Mucosa of stomach (tissue), 1 donor: ENCODE measurements around the gene ANKMY2.
"Not testable (repeated sequence)": the region's sequence is repeated elsewhere in the genome, so short reads cannot be mapped to it uniquely, and the experiment has no call there.

Experiments used
- H3K27me3 ChIP-seq: one replicate; pipeline ENCODE4 v1.7.0; 2013; ENCODE audit warnings: mild to moderate bottlenecking, low read length; ENCODE audit not compliant: control insufficient read depth, insufficient read depth
- H3K36me3 ChIP-seq: one replicate; pipeline ENCODE4 v1.7.0; 2013; ENCODE audit warnings: low read length; ENCODE audit not compliant: control insufficient read depth, insufficient read depth
- H3K4me1 ChIP-seq: one replicate; pipeline ENCODE4 v1.7.0; 2013; ENCODE audit warnings: mild to moderate bottlenecking, low read length; ENCODE audit not compliant: control insufficient read depth, insufficient read depth
- H3K4me3 ChIP-seq: one replicate; pipeline ENCODE4 v1.7.0; 2013; ENCODE audit warnings: low read length
- H3K9ac ChIP-seq: one replicate; pipeline ENCODE4 v1.7.0; 2013; ENCODE audit warnings: mild to moderate bottlenecking, low read length, moderate library complexity
- H3K9me3 ChIP-seq: one replicate; pipeline ENCODE4 v1.7.0; 2013; ENCODE audit warnings: mild to moderate bottlenecking, low read length, moderate library complexity; ENCODE audit not compliant: control insufficient read depth
- donor health status: Pancreatic carcinoma.

The ANKMY2 gene

DNA sequence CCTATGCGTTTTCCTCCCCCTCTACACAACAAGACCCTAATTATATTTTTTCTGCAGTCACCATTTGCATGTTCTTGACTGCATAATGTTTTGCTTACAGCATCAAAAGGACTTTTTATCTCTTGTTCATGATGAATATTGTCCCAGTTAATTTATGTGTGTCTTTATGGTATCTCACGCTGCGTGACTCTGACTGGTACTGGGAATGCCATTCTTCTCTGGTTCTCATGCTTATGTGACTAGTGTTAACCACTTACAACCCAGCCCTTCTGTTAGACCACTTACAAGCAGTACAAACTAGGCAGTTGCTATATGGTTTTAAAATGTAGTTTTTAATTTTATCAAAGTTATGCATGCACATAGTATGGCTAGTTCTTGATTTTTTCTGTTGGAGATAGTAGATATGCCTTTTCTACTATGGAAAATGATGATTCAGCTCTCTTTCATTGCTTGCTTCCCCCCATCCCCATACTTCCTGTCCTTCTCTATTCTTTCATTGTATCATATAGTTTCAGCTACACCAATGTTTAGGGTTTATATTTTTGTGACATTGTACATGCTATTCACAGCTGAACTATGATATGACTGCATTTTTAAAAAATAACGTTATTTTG lies 25.3 kb upstream of the ANKMY2 start:
- no peak overlapping the region for H3K9ac ChIP-seq
- H3K4me1 ChIP-seq, result peaks cover 13% of the 10 kb centered on the region
- no peaks in the 10 kb centered on the region for H3K27me3 ChIP-seq
- H3K9me3 ChIP-seq, result no peaks in the 10 kb centered on the region
- H3K4me3 ChIP-seq, result no peak overlapping the region
- no peaks in the 10 kb centered on the region for H3K36me3 ChIP-seq

DNA sequence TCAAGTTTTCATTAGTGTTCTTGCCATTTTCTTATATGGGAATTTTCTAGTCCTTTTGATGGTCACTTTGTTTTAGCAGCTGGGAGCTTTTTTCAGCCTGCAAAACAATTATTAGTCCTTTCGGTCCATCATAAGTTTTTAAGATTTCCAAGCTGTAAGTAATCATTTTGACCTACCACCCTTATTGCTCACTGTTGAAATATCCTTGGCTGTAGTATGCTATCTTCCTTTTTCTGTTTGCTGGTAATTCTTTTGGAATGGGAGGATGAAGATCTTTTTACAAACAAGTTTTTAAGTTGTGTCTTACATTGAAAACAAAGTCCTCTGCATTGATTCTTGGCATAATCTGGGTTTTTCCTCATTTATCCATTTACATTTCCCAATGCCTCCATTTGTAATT lies 24.5 kb upstream of the ANKMY2 start:
- H3K9me3 ChIP-seq, result no peaks in the 10 kb centered on the region
- H3K4me1 ChIP-seq, result peaks cover 13% of the 10 kb centered on the region
- H3K27me3 ChIP-seq, result no peaks in the 10 kb centered on the region
- H3K9ac ChIP-seq, result no peak overlapping the region
- no peaks in the 10 kb centered on the region for H3K36me3 ChIP-seq
- no peak overlapping the region for H3K4me3 ChIP-seq

DNA sequence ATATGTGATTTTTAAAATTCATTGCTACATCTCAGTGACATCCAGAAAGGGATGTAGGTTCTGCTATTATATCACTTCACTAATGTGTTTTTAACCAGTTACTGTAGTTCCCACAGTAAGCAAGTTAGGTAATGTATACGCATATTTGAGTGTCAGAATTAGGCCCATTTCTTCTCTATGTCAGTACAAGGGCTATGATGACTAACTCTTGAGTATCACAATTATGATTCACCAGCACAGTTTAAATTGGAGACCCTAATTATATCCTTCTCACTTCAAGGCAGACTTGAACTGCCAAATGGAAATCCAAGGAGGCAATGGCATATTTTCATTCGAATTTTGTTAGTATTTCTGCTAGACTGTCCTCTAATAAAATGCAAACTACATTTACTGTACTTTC lies 24.0 kb upstream of the ANKMY2 start:
- Histone ChIP-seq H3K9ac (no peak overlapping the region), H3K9me3 (no peaks in the 10 kb centered on the region), H3K4me1 (peaks cover 13% of the 10 kb centered on the region), H3K4me3 (no peak overlapping the region), H3K36me3 (no peaks in the 10 kb centered on the region), H3K27me3 (no peaks in the 10 kb centered on the region)

DNA sequence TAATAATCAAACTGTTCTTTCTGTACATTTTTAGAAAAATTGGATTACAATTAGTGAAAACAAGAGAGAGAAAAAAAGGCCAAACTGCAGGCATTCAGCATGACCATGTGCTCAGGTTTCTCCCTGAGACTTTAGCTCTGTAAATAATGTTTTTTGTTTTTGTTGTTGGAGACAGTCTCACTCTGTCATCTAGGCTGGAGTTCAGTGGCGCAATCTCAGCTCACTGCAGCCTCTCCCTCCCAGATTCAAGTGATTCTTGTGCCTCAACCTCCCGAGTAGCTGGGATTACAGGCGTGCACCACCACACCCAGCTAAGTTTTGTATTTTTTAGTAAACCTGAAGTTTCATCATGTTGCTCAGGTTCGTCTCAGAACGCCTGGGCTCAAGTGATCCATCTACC lies 23.4 kb upstream of the ANKMY2 start:
- H3K9me3 ChIP-seq, result no peaks in the 10 kb centered on the region
- H3K4me1 ChIP-seq, result peaks cover 13% of the 10 kb centered on the region
- no peak overlapping the region for H3K4me3 ChIP-seq
- H3K27me3 ChIP-seq, result no peaks in the 10 kb centered on the region
- H3K9ac ChIP-seq, result no peak overlapping the region
- no peaks in the 10 kb centered on the region for H3K36me3 ChIP-seq

DNA sequence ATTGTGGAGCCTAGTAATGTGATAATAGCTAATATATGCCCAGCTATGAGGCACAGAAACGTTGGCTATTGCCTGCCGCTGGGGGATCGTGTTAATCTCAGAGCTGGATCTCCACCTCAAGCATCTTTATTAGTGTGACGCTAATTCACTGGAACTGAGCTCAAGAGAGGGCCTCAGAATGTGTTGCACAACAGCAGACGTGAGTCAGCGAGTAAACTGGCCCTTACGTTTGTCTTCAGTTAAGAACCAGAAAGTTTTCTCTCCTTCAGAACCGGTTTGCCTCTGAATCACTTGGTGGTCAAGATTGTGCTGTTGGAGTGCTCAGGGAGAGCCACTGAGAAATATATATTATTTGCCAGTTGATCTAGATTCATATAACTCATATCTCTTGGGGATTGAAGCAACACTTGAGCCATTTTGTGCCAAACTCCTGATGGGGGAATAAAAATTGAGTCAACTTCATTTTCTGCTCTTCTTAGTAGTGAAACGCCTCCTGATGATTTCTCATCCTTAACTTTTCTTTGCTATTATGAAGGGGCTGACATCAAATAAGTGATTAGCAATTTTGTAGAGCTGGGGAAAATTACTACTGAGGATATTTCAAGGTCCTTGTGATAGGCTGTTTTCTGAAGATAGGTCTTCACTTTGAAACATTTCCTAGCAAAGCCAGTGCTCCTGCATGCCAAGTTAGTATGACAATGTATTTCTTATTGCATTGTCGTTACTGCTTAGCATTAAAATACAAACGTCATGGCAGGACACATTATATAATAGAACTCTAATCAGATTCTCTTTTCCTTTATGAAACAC lies 22.7 kb upstream of the ANKMY2 start:
- Histone ChIP-seq H3K36me3 (no peaks in the 10 kb centered on the region), H3K4me1 (peaks cover 13% of the 10 kb centered on the region), H3K4me3 (no peak overlapping the region), H3K9me3 (no peaks in the 10 kb centered on the region), H3K27me3 (no peaks in the 10 kb centered on the region), H3K9ac (no peak overlapping the region)

DNA sequence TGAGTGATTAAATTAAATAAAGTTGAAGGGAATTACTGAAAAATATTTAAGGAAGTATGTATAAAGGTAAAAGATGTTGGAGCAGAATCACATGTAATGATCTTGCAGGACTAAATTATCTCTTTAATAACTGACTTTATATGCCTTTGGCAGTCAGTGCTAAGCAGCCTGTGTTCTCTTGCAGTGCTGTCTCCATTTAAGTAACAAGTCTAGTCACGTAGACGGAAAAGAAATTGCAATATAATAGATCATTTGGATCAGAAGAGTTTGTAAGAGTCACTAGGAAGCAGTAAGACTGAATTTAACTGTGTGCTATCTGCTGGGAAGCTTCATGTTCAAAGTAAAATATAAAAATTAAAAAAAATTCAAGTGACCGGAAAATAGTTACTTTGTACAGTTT lies 21.8 kb upstream of the ANKMY2 start:
- Histone ChIP-seq H3K36me3 (no peaks in the 10 kb centered on the region), H3K9me3 (no peaks in the 10 kb centered on the region), H3K27me3 (no peaks in the 10 kb centered on the region), H3K4me3 (no peak overlapping the region), H3K9ac (no peak overlapping the region), H3K4me1 (peaks cover 13% of the 10 kb centered on the region)

DNA sequence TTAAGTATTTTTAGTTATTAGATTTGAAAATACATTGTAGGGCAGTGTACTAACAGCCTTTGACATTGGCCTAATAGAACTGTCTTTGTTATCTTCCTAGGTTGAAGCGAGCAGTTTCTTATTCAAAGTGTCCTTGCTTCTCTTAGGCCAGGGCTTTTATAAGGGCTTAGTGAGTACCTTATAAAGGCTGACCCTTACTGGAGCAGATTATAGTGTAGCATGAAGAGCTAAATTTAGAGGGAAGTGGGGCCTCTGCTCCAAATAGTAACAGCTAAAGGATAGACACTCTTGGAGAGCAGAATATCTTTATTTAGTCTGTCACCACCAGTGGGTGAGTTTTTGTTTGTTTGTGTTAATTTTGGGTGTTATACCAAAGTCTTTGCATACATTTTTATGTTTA lies 16.4 kb upstream of the ANKMY2 start:
- Histone ChIP-seq H3K9me3 (no peaks in the 10 kb centered on the region), H3K27me3 (no peaks in the 10 kb centered on the region), H3K4me1 (peaks cover 9% of the 10 kb centered on the region), H3K9ac (no peak overlapping the region), H3K36me3 (no peaks in the 10 kb centered on the region), H3K4me3 (no peak overlapping the region)

DNA sequence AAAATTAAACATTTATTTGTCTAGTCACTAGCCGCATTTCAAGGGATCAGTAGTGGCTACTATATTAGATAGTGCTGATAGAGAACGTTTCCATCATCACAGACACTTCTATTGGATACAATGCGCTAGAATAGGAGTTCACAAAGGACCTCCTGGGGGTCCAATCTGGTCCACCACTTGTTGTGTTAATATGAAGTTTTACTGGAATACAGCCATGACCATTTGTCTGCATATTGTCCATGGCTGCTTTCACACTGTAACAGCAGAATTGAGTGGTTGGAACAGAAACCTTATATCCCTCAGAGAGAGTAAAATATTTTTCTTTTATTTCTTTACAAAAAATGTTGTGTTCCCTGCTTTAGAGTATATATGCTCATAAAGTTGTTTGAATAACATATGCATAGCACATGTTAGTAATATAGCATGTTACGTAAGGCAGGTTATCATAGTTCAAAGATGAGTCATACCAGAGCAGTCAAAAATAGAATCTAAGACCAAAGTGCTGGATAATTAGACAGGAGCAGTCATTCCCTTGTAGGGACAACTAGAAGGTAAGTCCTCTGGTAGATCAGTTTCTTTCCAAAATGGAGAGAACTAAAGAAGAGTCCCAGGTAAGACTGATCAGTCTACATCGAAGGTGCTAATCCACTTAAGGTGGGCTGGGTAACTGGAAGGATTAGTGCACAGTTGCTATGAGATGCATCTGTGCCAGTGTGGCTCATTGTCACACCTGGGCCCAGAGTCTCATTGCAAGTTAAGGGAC lies 15.3 kb upstream of the ANKMY2 start:
- no peaks in the 10 kb centered on the region for H3K36me3 ChIP-seq
- peaks cover 9% of the 10 kb centered on the region for H3K4me1 ChIP-seq
- no peak overlapping the region for H3K9ac ChIP-seq
- H3K4me3 ChIP-seq, result no peak overlapping the region
- H3K9me3 ChIP-seq, result no peaks in the 10 kb centered on the region
- no peaks in the 10 kb centered on the region for H3K27me3 ChIP-seq

DNA sequence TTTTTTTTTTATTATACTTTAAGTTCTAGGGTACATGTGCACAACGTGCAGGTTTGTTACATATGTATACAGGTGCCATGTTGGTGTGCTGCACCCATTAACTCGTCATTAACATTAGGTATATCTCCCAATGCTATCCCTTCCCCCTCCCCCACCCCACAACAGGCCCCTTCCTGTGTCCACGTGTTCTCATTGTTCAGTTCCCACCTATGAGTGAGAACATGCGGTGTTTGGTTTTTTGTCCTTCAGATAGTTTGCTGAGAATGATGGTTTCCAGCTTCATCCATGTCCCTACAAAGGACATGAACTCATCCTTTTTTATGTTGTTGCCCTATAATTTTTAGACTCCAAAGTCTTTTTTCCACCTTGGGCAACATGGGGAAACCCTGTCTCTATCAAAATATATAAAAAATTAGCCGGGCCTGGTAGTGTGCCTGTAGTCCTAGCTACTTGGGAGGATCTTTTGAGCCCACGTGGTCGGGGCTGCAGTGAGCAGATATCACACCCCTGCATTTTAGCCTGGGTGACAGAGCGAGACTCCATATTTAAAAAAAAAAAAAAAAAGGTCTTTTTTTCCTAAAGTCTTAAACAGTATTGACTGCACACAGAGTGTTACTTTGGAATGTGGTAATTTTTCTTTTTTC lies 14.4 kb upstream of the ANKMY2 start:
- H3K9ac ChIP-seq, H3K4me1 ChIP-seq, H3K27me3 ChIP-seq, H3K4me3 ChIP-seq, H3K9me3 ChIP-seq, H3K36me3 ChIP-seq: not testable (repeated sequence)

DNA sequence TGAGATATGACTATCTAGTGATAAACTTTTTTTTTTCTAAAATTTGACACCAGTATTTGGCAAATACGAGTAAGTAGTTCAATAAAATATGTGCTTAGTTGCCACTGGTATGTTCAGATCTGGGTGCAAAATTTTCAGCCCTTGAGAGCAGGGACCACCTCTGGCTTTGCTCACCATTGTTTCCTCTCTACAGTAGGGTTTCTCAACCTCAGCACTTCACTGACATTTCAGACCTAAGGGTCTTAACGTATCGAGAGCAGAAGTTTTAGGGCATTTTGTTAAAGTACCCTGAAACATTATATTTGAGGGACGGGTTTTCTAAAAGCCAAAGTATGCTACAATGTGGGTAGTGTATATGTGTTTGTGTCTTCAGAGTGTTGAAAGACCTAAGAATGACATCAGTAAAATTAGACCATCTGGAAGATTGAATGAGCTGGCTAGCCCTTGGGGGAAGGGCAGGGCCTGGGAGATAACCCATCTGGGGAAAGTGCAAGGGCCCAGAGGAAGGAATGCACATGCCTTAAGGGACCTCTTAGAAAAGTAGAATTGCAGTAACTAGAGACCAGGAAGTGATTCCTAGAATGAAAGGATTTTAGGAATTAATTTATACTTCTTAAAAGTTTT lies 12.2 kb upstream of the ANKMY2 start:
- Histone ChIP-seq H3K4me1 (peaks cover 16% of the 10 kb centered on the region), H3K9me3 (no peaks in the 10 kb centered on the region), H3K9ac (no peak overlapping the region)

DNA sequence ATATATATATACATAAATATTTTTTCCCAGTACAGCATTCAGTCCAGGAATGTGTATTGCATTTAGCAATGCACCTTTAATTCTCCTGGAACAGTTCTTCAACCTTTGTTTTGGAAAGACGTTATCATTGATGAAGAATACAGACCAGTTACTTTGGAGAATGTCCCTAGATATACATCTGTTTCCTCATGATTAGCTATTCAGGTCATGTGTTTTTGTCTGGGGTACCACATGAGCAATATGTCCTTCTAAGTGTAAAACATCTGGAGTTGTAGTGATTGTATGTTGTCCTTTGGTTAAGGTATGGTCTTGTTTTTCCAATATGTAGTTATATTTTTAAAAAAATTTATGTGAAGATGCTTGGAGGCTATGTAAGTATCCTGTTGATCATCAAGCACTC lies 10.6 kb upstream of the ANKMY2 start:
- no peak overlapping the region for H3K9ac ChIP-seq
- peaks cover 21% of the 10 kb centered on the region for H3K4me1 ChIP-seq
- no peaks in the 10 kb centered on the region for H3K9me3 ChIP-seq
- no peaks in the 10 kb centered on the region for H3K27me3 ChIP-seq
- no peak overlapping the region for H3K4me3 ChIP-seq
- H3K36me3 ChIP-seq, result no peaks in the 10 kb centered on the region

More for the DNA sequence above, 12.2 kb upstream of the ANKMY2 start:
- H3K27me3 ChIP-seq, result no peaks in the 10 kb centered on the region
- H3K4me3 ChIP-seq, result no peak overlapping the region
- no peaks in the 10 kb centered on the region for H3K36me3 ChIP-seq
